Mesothelial cell of epicardium (in vitro differentiated cells): ENCODE data around the gene C9orf72. TPM values are rescaled to one million over a fixed set of nuclear protein-coding genes. Genes with fewer than 3 reads are reported as not detected.

Experiments
- DNase-seq, 2 experiments: peaks; one replicate each; pipeline ENCODE4 v3.0.0; 2021; ENCODE audit warnings: low spot score in 2 of 2; ENCODE audit not compliant: unreplicated experiment in 2 of 2
- H3K27ac Mint-ChIP-seq: 2 replicates; pipeline ENCODE4 v1.8.0; 2021; ENCODE audit warnings: mixed read lengths
- H3K27me3 Mint-ChIP-seq: 2 replicates; pipeline ENCODE4 v1.8.0; 2021; ENCODE audit warnings: low read depth, mixed read lengths
- H3K36me3 Mint-ChIP-seq: 2 replicates; pipeline ENCODE4 v1.8.0; 2021; ENCODE audit warnings: mixed read lengths
- H3K4me1 Mint-ChIP-seq: 2 replicates; pipeline ENCODE4 v1.8.0; 2021; ENCODE audit warnings: mixed read lengths
- H3K4me3 Mint-ChIP-seq: 2 replicates; pipeline ENCODE4 v1.8.0; 2021; ENCODE audit warnings: mild to moderate bottlenecking, moderate library complexity, mixed read lengths
- H3K9me3 Mint-ChIP-seq: 2 replicates; pipeline ENCODE4 v1.8.0; 2021; ENCODE audit warnings: mixed read lengths
- total RNA-seq: library from RNA; stranded (reverse); gene quantifications from 3 replicates; pipeline ENCODE4 v1.2.1, GENCODE V29; 2021
- TF ChIP-seq, protein P1 (sequence below): fragments of 200-600 bp; sonication (generic); IDR thresholded peaks from one replicate; pipeline ENCODE4 v1.5.0; 2021; ENCODE audit warnings: antibody characterized with exemption; ENCODE audit not compliant: unreplicated experiment

The C9orf72 gene
- total RNA-seq, 1 donor from 2014 or later = 22.0 TPM

DNA sequence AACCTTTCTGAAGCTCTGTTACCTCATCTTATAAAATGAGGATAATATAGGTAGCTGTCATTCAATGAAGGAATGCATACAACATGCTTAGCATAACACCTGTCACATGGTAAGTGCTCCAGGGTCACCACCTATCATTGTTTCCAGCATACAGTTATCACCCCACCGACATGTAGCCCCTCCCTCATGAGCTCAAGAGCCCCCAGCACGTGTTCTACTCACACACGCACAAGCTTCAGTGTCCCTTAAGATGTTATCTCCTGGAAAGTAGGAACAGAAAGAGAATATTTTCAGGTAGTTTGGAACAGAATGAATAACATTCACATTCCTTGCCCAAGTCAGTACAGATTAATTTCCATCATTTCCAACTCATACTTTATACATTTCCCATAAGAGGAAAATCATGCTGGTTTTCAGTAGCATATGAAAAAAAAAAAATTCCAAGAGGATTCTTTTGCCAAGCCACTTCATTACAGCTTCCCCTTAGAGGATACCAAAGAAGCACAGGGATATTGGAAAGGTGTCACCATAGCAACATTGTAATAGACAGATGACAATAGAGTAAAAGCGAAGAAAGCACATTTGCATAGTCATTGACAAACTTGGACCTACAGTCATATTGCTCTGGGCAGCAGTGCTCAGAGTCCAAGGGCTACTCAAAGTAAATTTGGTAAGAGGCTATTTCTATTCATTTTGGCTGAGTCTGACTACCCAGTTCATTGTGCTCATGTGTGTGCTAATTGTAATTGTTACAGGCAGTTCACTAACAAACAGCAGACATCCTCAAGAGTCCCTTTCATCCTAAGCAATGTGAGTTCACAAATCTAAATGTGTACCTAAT, 42.1 kb downstream of the C9orf72 start:
- peaks cover 51% of the 10 kb centered on the region for H3K4me1 Mint-ChIP-seq
- H3K36me3 Mint-ChIP-seq = no peaks in the 10 kb centered on the region
- no peak overlapping the region for H3K27ac Mint-ChIP-seq
- no peak overlapping the region for H3K4me3 Mint-ChIP-seq
- no peaks in the 10 kb centered on the region for H3K9me3 Mint-ChIP-seq
- DNase-seq = no peak
- no peaks in the 10 kb centered on the region for H3K27me3 Mint-ChIP-seq
- TF ChIP-seq, protein P1, sequence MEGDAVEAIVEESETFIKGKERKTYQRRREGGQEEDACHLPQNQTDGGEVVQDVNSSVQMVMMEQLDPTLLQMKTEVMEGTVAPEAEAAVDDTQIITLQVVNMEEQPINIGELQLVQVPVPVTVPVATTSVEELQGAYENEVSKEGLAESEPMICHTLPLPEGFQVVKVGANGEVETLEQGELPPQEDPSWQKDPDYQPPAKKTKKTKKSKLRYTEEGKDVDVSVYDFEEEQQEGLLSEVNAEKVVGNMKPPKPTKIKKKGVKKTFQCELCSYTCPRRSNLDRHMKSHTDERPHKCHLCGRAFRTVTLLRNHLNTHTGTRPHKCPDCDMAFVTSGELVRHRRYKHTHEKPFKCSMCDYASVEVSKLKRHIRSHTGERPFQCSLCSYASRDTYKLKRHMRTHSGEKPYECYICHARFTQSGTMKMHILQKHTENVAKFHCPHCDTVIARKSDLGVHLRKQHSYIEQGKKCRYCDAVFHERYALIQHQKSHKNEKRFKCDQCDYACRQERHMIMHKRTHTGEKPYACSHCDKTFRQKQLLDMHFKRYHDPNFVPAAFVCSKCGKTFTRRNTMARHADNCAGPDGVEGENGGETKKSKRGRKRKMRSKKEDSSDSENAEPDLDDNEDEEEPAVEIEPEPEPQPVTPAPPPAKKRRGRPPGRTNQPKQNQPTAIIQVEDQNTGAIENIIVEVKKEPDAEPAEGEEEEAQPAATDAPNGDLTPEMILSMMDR = no peak

DNA sequence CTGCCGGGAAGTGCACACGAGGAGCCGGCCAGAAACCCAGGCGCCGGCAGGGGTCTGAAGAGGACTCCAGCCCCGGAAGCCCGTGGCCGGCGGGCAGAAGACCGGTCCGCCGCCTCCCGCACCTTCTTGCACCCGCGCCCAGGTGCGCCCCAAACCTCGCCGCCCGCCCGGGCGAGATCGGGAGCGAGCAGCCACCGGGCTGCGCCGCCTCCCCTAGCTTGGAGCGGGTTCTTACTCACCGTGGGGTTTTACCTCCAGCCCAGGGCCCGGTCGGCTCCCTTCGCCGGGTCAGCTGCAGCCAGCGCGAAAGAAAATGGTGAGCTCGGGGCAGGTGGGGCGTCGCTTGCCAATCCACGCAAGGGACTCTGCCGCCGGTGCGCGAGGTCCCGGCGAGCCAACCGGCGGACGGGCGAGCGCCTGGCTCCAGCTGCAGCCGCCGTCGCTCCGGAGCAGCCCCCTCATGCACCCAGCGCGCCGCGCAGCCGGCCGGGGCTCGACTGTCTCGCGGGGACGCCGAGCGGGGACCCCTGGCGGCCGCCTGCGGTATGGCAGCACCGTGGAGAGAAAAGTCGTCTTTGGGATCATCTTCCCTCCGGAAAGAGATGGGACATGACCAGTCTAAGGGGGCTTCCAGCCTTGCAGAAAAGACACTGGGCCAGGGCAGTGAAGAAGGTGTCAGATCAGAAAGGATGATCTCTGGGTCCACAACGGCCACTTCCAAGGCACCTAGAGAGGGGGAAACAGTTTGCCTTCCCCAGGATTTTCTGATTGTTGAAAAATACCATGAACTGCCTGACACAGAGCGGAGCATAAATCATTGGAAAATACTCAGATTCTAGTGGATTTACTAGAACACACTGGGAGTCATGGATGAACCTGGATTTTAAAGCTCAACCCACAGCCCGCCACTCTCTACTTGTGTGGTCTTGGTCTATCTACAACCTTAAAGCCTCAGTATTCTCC, 43.7 kb downstream of the C9orf72 start, which contains the start of gene MOB3B:
Gene MOB3B, minus strand, starts transcription at position 499 of the 963 bp plus-strand sequence. CDS start 74,264 bp downstream, outside the sequence.
- TF ChIP-seq, protein P1 = peak; percentile 99
- H3K9me3 Mint-ChIP-seq = no peaks in the 10 kb centered on the region
- H3K4me1 Mint-ChIP-seq = peaks cover 51% of the 10 kb centered on the region
- H3K27ac Mint-ChIP-seq = peak within 1 kb of the TSS; percentile 97
- H3K4me3 Mint-ChIP-seq = peak within 1 kb of the TSS; percentile 94
- peak; percentile 80 to 96 for DNase-seq
- no peaks in the 10 kb centered on the region for H3K36me3 Mint-ChIP-seq
- H3K27me3 Mint-ChIP-seq = no peaks in the 10 kb centered on the region

DNA sequence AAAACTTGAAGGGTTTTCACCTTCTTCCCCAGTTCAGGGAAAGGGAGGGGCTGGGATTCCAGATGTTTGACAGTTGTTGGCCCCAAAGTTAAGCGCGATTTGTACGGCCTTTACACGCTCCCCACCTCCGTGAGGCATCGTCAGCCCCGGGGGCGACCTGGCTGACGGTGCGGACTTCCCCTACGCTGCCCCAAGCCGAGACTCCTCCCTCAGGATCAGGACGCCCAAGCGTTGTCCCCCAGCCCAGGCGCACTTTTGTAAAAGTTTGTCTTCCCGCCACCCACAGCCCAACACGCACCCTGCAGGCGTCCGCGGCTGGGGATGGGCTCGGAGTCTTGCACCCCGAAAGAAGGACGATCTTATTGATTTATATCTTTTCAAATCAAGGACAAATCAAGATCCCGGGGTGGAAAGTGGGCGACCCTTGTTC, 44.4 kb downstream of the C9orf72 start:
- H3K4me1 Mint-ChIP-seq = peaks cover 46% of the 10 kb centered on the region
- H3K27ac Mint-ChIP-seq = peak overlapping the region; percentile 97
- H3K27me3 Mint-ChIP-seq = no peaks in the 10 kb centered on the region
- peak; percentile 24 to 63 for DNase-seq
- peak overlapping the region; percentile 94 for H3K4me3 Mint-ChIP-seq
- no peaks in the 10 kb centered on the region for H3K9me3 Mint-ChIP-seq
- TF ChIP-seq, protein P1 = no peak
- H3K36me3 Mint-ChIP-seq = peaks cover 5% of the 10 kb centered on the region

DNA sequence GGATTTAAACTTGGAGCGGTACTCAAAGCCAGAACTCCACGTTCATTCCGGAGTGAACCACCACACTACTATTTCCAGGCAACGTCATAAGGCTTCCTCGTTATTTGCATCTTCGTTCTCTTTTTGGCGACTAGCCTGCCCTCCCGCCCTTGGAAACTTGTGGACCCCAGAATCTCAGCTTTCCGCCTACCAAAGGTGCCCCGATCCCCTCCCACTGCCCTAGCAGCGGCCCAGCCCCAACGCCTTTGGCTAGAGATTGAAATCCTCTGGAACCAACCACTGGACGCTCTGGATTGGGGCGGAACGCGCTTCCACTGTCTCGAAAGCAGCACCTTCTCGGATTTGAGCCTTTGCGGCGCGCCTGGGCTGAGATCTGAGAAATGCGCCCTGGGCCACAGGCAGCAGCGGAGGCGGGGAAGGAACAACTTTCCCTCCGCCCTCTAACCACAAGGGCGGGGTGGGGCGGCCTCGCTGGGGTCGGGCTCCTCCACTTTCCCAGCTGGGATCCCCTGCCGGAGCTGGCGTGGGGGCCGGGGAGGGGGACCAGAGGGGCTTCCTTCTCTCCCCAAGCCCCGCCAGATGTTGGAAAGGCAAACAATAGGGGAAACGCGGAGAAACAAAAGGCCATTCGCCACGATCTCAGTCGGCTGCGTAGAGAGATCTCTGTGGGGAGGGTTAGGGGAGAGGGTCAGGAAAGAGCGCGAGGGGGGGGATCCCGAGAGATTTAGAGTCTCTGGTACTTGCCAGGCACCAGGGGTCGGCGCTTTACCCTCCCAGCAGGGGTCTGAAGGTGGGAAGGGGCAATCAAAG, 45.0 kb downstream of the C9orf72 start:
- H3K4me3 Mint-ChIP-seq = peak overlapping the region; percentile 94
- H3K27me3 Mint-ChIP-seq = no peaks in the 10 kb centered on the region
- H3K9me3 Mint-ChIP-seq = no peaks in the 10 kb centered on the region
- TF ChIP-seq, protein P1 = no peak
- DNase-seq = peak; percentile 45 to 79
- H3K36me3 Mint-ChIP-seq = peaks cover 5% of the 10 kb centered on the region
- H3K4me1 Mint-ChIP-seq = peaks cover 41% of the 10 kb centered on the region
- peak overlapping the region; percentile 97 for H3K27ac Mint-ChIP-seq

DNA sequence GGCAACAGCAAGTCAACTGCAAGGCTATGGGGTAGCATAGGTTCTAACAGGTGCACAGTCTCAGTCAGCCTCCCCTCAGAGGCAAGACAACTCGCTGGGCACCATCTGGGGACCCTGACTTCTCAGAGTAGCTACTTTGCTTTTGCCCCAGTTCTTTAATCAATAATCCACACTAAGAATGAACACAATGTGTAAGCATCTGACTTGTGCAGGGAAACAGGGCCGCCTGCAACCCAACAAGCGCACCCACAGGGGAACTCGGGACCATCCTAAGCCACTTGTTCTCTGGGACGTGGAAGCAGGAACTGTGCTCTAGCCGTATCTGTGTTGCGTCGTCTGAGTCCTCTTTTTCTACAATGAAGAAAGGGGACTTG, 45.6 kb downstream of the C9orf72 start:
- no peaks in the 10 kb centered on the region for H3K9me3 Mint-ChIP-seq
- H3K36me3 Mint-ChIP-seq = peaks cover 5% of the 10 kb centered on the region
- peaks cover 36% of the 10 kb centered on the region for H3K4me1 Mint-ChIP-seq
- H3K4me3 Mint-ChIP-seq = peak overlapping the region; percentile 94
- no peaks in the 10 kb centered on the region for H3K27me3 Mint-ChIP-seq
- TF ChIP-seq, protein P1 = no peak
- no peak for DNase-seq
- H3K27ac Mint-ChIP-seq = peak overlapping the region; percentile 97
